Panc1 (cell line): ENCODE results near the gene RUNX3.

Source experiments
- CTCF ChIP-seq: fragments of 450-650 bp; IDR thresholded peaks from 2 replicates; pipeline ENCODE4 v1.5.1; 2017; ENCODE audit warnings: mild to moderate bottlenecking
- POLR2AphosphoS5 ChIP-seq: IDR thresholded peaks from 2 replicates; pipeline ENCODE4 v1.6.1; 2012; ENCODE audit warnings: mild to moderate bottlenecking, low read depth, low read length, moderate library complexity
- SIN3A ChIP-seq: IDR thresholded peaks from 2 replicates; pipeline ENCODE4 v1.6.1; 2012; ENCODE audit warnings: low read depth, mild to moderate bottlenecking, low read length, moderate library complexity, borderline replicate concordance; ENCODE audit not compliant: insufficient read depth
- TCF7L2 ChIP-seq: IDR thresholded peaks from 2 replicates; pipeline ENCODE4 v1.6.1; 2011; ENCODE audit warnings: mild to moderate bottlenecking, low read depth, low read length, inconsistent platforms

- TF ChIP-seq CTCF (no peak), POLR2AphosphoS5 (no peak), SIN3A (no peak), TCF7L2 (no peak)
These were observed 15.6 kb upstream of the RUNX3 start for GRCh38 chr1:24945354-24946326.
